ENCODE measurements around the gene TMEM132C.

Gene TMEM132C

DNA sequence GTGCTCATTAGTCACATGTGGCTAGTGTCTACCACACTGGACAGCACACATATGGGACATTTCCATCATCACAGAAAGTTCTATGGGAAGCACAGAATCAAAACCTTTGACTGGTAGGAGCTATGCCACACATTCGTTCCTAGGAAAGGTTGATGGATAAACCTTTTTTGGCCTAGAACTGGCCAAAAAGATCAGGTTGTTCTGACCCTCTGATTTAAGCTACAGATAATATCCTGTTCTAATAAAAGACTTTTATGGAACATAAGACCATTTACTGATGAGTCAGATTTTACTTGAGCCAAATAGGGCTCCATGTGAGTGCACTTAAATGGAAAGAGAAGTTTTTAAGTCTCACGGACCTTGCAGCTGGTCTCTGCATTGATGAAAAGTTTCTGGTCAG lies 413.6 kb downstream of the TMEM132C start:
- no peak for DNase-seq

GRCh38 chr12:128682548-128683275 lies 415.7 kb downstream of the TMEM132C start:
- no peak for DNase-seq

- no peak for DNase-seq
Measured at GRCh38 chr12:128684352-128684751, 417.4 kb downstream of the TMEM132C start.

DNA sequence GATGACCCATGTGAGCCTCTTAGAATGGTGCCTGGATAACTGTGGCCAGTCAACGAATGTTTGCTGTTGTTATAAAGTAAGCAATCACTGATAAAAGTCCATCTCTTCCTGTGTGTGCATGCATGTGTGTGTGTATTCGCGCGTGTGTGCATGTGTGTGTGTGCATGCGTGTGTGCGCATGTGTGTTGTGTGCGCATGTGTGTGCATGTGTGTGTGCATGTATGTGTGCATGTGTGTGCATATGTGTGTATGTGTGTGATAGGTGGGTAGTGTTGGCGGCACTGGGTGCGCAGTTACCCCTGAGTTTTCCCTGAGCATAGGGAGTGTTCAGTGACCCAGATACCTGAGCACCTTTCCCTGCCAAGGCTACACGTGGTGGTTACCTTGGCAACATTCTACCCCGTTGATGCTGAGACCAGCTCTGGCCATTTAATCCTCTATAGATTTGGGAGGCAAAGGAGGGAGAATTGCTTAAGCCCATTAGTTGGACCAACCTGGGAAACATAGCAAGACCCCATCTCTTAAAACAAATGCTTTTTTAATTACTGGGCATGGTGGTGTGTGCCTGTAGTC lies 419.0 kb downstream of the TMEM132C start:
- DNase-seq = no peak

DNA sequence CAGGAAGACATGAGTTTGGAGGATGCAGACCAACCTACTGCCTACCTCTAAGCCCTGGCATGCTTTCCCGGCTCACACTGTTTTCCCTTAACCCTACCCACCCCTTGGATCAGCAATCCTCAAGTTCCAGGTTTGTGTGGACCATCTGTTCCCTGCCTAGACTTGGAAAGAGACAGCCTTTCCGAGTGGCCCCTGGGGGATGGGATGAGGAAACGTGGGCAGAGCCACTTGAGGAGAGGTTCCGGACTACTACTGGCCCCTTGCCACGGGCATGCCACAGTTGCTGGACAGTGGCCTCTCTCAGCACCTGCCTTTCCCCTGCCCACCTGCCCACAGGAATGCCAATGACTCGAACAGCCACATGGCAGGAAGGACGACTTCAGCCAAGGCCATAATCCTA lies 420.9 kb downstream of the TMEM132C start:
- DNase-seq = no peak

DNA sequence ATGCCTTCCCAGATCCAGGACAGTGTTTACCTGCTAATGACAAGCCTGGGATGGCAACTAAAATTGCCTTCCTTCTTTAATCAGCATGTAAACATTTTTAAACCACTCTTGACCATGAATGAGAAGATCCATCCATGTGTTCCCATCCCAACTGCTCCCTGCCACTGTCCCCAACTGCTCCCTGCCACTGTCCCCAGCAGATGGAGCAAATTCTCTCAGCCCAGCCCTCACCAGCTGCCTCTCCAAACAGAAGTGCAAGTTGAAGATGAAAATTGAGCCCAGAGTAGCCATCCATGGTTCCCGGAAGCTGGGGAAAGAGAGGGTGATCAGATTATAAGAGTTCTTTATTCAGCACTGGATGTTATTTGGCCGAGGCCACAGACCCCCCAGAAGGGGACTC lies 423.7 kb downstream of the TMEM132C start:
- DNase-seq = no peak

DNA sequence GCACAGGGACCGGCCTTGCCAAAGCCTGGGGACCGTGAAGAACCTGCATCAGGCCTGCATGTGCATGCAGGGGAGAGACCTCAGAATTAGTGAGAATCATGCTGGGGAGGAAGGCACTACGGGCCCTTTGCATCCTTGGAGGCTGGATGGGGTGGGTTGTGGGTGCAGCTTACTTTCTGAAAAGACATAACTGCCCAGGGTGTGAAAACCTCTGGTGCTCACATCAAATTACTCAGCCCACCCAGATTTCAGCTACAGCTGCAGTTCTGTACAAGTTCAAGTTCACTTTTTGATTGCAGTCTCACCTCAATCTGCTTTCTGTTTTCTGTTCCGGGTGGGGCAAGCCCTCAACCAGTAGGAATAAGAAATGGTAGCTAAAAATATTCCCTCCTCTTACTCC lies 426.1 kb downstream of the TMEM132C start:
- no peak for DNase-seq

DNA sequence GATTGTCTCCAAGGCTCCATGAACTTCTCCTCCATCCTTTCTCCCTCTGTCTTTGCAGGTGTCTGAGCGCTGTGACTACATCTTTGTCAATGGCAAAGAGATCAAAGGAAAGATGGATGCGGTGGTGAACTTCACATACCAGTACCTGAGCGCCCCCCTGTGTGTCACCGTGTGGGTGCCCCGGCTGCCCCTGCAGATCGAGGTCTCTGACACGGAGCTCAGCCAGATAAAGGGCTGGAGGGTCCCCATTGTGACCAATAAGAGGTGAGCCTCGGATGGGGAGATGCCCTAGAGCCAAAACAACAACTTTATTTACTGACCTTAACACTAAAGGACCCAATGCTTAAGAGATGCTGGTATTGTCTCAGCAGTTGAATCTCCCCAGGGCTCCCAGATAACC lies 426.8 kb downstream of the TMEM132C start:
- no peak for DNase-seq

DNA sequence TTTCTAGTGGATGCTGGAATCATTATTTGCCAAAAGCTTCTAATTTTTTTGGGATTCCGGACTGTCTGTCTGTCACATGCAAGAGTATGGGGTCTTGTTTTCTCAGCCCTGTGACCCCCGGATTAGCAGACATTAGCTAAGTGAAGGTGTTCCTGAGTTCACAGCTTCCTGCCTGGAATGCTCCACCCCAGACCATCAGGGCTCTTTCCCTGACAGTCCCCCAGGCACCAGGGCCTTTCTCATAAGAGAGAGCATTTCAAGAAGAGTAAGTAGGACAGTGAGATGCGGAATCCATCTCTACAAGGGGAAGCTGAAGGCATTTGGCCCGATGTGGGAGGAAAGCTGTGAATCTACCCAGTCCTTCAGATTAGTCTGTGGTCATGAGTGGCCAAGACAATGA lies 427.5 kb downstream of the TMEM132C start:
- DNase-seq = no peak

DNA sequence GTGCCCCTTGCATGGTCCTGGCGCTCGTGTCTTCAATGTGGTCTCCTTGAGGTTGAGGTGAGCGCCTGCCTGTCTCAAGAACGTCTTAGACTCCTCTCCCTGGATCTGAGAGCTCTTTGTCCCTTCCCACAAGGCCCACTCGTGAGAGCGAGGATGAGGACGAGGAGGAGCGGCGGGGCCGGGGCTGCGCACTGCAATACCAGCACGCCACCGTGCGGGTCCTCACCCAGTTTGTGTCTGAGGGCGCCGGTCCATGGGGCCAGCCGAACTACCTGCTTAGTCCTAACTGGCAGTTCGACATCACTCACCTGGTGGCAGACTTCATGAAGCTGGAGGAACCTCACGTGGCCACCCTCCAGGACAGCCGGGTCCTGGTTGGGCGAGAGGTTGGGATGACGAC lies 428.7 kb downstream of the TMEM132C start:
- DNase-seq = no peak

DNA sequence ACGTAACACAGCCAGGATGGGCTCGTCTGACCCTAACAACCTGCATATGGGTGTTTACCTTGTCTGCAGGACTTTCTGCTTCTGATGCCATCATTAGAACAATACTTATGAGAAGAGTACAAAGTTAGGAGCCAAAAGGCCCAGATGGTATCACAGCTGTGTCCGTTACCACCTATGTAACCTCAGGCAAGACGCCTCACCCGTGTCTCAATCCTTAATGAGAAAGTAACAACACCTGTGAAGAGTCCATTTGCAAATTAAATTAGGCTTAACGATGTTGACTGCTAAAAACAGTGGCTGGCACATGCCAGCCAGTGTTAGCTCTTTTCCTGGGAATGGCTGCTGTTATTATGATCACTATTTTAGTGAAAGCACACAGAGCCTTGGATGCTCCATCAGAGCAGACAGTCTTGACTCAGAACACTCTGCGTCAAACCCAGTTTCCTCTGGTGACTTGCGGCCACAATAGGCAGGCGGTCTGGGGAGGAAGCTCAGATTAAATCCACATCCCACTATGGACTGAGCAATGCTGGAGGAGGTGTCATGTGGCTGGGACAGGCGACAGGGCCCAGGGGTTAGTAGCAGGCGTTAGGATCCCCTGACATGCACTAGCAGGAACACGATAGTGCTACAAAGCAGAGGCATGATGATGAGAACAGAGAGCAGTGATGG lies 431.5 kb downstream of the TMEM132C start:
- no peak for DNase-seq

GRCh38 chr12:128699106-128699505 lies 432.1 kb downstream of the TMEM132C start:
- DNase-seq = no peak

- DNase-seq = no peak
Measured at GRCh38 chr12:128702371-128702770, 435.4 kb downstream of the TMEM132C start.

DNA sequence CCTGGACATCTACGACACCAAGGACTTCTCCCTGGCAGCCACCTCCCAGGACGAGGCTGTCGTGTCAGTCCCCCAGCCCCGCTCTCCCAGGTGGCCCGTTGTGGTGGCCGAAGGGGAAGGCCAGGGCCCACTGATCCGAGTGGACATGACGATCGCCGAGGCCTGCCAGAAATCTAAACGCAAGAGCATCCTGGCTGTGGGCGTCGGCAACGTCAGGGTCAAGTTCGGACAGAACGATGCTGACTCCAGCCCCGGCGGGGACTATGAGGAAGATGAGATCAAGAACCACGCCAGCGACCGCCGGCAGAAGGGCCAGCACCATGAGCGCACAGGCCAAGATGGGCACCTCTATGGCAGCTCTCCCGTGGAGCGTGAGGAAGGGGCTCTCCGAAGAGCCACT lies 438.2 kb downstream of the TMEM132C start:
- DNase-seq = no peak

DNA sequence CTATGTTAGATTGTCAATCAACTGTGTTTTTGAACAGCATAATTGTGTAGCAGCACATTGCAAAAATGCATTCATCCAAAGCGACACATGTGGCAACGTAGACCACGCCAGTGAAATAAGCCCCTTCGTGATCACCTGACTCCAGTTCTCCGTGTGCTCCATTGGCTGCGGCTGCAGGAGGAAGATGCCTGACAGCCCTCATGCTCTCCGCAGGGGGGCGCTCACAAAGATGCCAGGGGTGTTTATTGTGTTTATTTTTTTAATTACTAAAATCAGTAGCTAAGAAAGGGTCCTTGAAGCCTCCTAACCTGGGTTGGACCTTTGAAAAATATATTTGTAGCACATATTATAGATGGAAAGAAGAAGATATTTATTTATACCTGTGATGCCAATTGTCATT lies 440.5 kb downstream of the TMEM132C start:
- DNase-seq = no peak

DNA sequence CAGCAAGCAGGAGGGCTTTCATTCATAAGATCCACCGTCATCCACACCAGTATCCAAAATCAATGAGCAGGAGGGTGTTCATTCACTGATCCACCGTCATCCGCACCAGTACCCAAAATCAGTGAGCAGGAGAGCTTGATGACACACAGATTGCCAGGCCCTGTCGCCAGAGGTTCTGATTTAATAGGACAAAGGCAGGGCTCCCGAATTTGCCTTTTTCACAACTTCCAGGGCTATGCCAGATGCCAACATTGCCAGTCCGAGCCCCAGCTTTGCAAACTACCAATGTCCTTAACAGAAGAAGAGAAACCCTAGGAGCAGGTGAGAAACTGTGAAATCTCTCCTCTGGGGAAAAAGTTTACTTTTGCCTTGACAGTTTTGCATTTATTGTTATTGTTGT lies 441.8 kb downstream of the TMEM132C start:
- no peak for DNase-seq

DNA sequence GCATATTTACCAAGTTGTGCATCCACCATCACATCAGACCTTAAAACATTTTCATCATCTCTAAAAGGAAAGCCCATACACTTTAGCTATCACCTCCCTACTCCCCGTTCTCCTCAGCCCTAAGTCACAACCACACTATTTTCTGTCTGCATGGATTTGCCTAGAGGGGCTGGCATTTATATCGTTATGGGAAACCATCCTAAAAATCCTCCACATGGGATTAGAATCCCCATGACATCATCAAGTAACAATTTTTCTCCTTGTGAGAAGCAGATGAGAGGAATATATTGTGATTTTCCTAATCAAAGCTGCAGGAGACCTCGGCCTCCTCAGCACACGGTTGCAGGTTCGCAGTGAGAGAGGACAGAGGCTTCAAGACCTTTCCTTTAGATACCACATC lies 442.7 kb downstream of the TMEM132C start:
- no peak for DNase-seq

DNA sequence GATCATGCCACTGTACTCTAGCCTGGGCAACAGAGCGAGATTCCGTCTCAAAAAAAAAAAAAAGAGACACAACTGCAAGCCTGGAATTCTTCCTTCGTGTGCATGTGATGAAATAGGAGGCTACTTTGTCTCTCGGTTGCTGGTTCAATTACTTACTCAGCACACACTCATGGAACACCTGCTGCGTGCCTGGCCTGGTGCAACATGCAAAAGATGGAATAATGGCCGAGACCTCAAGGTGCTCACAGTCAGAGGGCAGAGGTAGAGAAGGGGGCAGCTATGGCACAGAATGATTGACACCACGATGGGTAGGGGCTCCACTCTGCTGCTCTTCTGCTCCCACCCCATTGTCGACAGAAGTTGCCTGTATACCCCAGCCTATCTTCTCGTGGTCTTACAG lies 444.5 kb downstream of the TMEM132C start:
- no peak for DNase-seq

DNA sequence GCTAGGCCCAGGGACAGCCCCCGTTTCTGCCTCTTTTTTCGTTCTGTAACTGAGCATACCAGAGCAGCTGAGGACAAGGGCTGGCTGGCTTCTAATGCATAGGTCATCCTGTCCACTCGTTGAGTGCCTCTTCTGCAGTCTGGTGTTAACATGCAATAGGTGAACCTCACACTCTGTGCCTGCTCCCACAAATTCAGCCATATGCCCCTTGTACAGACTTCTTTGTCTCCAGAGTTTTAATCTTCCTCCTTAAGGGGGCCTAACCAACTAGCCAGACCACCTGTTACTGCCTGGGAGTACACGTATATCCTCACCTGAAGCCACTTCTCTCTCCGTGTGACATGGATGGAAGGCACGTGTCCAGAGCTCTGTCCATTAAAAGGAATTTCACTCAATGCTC lies 445.7 kb downstream of the TMEM132C start:
- DNase-seq = no peak

DNA sequence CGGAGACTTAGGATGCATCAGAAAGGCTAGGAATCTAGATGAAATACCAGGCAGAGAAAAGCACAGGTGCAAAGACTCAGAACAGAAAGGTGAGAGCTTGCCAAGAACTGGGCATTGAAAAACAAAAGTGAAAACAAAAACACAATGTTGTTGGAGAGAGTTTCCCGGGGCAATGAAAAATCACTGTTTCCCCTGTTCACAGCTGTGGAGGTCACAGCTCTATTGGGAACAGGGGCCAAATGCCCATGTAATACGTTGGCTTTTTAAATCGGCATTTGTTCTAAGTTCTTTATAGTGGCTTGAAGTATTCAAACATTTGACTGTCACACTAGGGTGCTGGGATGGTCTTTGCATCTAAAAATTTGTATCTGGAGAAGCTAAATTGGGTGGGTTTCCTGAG lies 448.5 kb downstream of the TMEM132C start:
- no peak for DNase-seq

GRCh38 chr12:128724468-128725046 lies 457.6 kb downstream of the TMEM132C start:
- DNase-seq = no peak

DNA sequence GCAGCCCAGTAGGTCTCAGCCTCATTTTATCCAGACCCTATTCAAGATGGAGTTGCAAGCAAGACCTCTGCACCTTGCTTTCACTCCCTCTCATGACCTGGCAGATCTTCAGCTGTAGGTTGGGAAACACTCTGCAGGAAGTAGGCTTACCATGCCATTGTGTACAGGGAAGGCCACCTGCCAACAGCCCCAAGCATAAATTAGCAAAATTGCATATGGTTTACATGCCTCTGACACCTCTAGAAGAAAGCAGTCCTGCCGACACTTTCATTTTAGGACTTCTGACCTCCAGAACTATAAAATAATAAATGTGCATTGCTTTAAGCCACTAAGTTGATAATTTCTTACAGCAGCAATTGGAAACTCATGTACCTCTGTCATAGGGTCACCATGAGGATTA lies 459.9 kb downstream of the TMEM132C start:
- no peak for DNase-seq

DNA sequence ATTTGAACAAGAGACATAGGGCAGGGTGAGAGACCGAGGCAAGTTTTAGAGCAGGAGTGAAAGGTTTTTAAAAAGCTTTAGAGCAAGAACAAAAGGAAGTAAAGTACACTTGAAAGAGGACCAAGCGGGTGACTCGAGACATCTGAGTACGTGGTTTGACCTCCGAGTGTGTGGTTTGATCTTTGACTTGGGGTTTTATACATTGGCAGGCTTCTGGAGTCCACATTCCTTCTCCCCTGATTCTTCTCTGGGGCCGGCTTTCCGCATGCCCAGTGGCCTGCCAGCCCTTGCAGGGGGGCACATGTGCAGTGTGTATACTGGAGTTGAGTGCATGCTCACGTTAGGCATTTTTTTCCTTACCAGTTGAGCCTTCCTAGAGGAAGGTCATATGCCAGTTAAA lies 460.5 kb downstream of the TMEM132C start:
- no peak for DNase-seq

DNA sequence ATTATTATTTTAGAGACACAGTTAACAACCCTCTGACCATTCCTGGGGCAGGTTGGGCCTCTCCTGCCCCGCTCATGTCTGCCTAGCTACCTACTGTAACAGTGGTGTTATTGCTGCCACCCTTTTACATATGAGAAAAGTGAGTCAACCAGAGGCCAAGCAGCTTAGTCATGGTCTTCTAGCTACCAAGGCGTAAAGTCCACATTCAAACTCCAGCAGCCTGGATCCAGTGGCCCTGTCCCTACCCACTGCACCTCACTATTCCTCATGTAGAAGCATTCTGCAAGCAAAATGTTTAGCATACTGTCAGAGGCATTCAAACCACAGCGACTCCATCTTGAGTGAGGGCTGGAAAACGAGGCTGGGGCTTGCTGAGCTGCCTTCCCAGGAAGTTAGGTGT lies 461.0 kb downstream of the TMEM132C start:
- no peak for DNase-seq
